ENCODE results near the gene NOTCH4.

GRCh38 chr6:32170294-32170693, 53.6 kb downstream of the NOTCH4 start:
- TF ChIP-seq ESRRG (CRISPR knock-in tag; IDR thresholded peaks at IDR 0.05) (no peak), PATZ1 (CRISPR knock-in tag; IDR thresholded peaks at IDR 0.05; ENCODE audit: borderline replicate concordance) (no peak), SNAI2 (CRISPR knock-in tag; IDR thresholded peaks at IDR 0.05) (no peak)
- TF ChIP-seq, protein P1, sequence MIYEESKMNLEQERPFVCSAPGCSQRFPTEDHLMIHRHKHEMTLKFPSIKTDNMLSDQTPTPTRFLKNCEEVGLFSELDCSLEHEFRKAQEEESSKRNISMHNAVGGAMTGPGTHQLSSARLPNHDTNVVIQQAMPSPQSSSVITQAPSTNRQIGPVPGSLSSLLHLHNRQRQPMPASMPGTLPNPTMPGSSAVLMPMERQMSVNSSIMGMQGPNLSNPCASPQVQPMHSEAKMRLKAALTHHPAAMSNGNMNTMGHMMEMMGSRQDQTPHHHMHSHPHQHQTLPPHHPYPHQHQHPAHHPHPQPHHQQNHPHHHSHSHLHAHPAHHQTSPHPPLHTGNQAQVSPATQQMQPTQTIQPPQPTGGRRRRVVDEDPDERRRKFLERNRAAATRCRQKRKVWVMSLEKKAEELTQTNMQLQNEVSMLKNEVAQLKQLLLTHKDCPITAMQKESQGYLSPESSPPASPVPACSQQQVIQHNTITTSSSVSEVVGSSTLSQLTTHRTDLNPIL (CRISPR knock-in tag; IDR thresholded peaks at IDR 0.05; ENCODE audit: low read depth), result no peak

Data from SK-N-SH treated with all-trans-retinoic acid at 6 μM for 48 hours (cell line).